Daoy (cell line): Measurements from ENCODE around the gene SYTL5. TPM values are rescaled to one million over a fixed set of nuclear protein-coding genes. Genes with fewer than 3 reads are reported as not detected.

Source experiments
- DNase-seq: peaks from one replicate; pipeline ENCODE4 v3.0.0-alpha.2; 2015; ENCODE audit warnings: low read depth
- total RNA-seq: library from RNA; depleted of rRNA; stranded (reverse); fragments of >200 nt; shearing (Covaris generic); gene quantifications from 2 replicates; pipeline ENCODE4 v1.2.3, GENCODE V29; 2014; rRNA removed

The SYTL5 gene
- total RNA-seq, 1 experiment from 2014 or later = 0.29 TPM

GRCh38 chrX:38138157-38138891, 132.0 kb downstream of the SYTL5 start:
- DNase-seq = no peak

- DNase-seq = no peak
Measured at GRCh38 chrX:38138900-38139299, 132.5 kb downstream of the SYTL5 start.

- no peak for DNase-seq
Measured at GRCh38 chrX:38142610-38143009, 136.3 kb downstream of the SYTL5 start.

DNA sequence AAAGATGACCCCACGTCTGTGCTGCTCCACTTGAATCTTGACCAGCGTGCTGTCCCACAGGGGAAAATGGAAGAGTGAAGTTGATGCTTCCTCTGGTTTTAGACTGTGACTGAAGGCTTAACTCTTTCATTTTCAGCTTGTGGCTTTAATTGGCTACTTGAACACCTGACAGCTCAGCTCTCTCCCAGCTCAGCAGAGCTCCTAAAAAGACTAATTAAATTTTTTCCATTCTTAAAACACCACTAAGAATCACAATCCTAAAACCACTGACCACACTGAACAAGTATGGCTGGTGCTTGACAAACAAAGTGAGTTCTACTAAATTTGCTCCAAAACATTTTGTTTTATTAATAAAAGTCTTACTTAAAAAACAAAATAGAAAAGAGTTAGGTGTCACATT, 142.7 kb downstream of the SYTL5 start:
- no peak for DNase-seq

DNA sequence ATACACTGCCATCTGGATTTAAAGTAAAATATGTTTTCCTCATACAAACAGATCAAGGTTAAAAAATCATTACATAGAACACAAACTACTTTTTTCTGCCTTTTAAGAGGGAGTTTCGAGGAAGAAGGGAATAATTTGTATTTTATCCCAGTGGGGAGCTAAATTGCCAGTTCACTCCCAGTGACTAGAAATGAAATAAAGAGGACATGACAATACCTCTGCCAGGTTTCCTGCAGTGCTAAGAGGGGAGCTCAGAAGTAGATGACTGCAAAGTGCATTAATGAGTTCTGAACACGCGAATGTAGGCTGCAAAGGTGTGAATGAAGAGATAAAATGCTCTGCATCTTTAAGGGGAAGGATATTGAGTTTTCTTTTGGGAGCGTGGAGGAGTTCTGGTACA, 144.6 kb downstream of the SYTL5 start:
- DNase-seq = no peak

GRCh38 chrX:38151441-38151840, 145.1 kb downstream of the SYTL5 start:
- DNase-seq = peak; percentile 29

GRCh38 chrX:38154340-38154739, 148.0 kb downstream of the SYTL5 start:
- DNase-seq = no peak

GRCh38 chrX:38154818-38155217, 148.5 kb downstream of the SYTL5 start:
- DNase-seq = no peak

GRCh38 chrX:38156838-38157237, 150.5 kb downstream of the SYTL5 start:
- DNase-seq = no peak

DNA sequence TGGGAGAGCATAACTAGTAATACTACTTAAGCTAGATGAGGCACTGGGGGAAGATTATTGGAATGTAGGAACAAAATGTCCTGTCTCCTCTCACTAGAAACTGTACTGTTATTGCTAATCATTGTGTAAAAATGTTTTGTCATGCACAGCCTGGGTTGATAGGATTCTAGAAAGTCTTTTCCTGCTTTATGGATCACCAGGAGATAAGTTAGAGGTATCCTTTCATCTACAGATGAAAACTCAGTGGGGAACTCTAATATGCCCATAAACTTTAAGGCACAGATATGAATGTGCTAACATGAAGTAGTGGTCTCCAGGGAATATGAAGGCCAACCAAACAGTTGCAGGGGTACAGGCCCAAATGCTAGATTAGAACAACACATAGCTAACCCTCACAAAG, 156.8 kb downstream of the SYTL5 start:
- no peak for DNase-seq

GRCh38 chrX:38165023-38165422, 158.7 kb downstream of the SYTL5 start:
- DNase-seq = no peak

- DNase-seq = peak; percentile 4
Measured at GRCh38 chrX:38166478-38167083, 160.2 kb downstream of the SYTL5 start.

GRCh38 chrX:38170556-38170955, 164.2 kb downstream of the SYTL5 start:
- no peak for DNase-seq

GRCh38 chrX:38172596-38172995, 166.2 kb downstream of the SYTL5 start:
- no peak for DNase-seq

DNA sequence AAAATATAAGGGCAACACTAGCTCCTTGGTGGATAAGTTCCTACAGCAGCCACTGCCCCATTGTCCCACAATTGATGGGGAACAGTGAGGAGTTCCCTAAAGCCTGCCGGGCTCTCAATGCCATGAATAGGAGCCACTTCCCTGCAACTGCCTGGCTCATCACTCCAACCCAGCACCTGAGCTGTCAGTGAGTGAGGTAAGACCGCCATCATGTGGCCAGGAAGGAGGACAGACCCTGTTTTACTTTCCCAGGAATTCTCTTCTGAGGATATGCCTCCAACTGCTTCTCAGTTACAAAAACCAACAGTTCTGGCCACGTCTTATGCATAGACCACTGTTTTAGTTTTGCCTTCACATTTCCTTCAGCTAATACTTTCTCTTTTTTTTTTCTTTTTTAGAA, 168.8 kb downstream of the SYTL5 start:
- DNase-seq = peak; percentile 47

DNA sequence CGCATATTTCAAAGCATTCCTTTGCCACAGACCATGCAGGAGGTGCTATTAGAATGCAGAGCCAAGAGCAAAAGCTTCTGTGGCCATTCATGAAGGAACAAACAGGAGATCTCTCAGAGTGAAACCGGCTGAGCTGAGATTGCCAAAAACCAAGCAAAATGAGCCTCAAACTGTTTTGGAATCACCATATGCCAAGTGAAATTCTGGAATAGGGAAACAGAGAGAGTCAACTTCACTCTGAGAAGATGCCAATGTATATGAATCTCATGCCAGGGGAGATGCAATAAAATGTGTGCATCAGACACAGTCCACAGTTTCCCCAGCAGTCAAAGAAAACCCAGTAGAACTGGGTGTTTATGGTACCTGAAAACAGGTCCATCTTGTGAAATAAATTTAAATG, 172.0 kb downstream of the SYTL5 start:
- DNase-seq = no peak

Other genes with a start within 250 kb of the SYTL5 start
- gene CYBB, start 226.5 kb upstream of the SYTL5 start, total RNA-seq = 0.23 TPM in 1 of 2 replicates, not detected in the other
- 21.2 and 22.8 TPM in 2 replicates for gene DYNLT3, start 159.0 kb upstream of the SYTL5 start, total RNA-seq
- 18.2 and 28.0 TPM in 2 replicates for gene SRPX, start 214.3 kb downstream of the SYTL5 start, total RNA-seq